T-cell (primary cell): Measurements from ENCODE around the gene DYSF. TPM values are rescaled to one million over a fixed set of nuclear protein-coding genes. Genes with fewer than 3 reads are reported as not detected.

Experiments
- ATAC-seq, 4 experiments: fragments of 200-7000 bp in 3 of 4; fragments of 150-1000 bp in 1 of 4; cut with Tn5 transposase; replicated peaks in 1 of 4; 1 replicate in 3 of 4; 2 replicates in 1 of 4; pipeline ENCODE4 v1.10.0; 2021; ENCODE audit warnings: moderate library complexity in 3 of 4, mild to moderate bottlenecking in 2 of 4, moderate number of reproducible peaks in 1 of 4
- CTCF ChIA-PET, 2 donors: fragments of 300-600 bp; sonication (Branson Sonifier 250); formaldehyde crosslinking; loops; one replicate each; lab custom pipeline; 2022; ENCODE audit warnings: antibody characterized with exemption in 2 of 2; lab: Charles Lee
- POLR2A ChIA-PET, 2 donors: fragments of 300-600 bp; sonication (Branson Sonifier 250); formaldehyde crosslinking; loops; one replicate each; lab custom pipeline; 2022; ENCODE audit warnings: antibody characterized with exemption in 2 of 2; lab: Charles Lee
- DNase-seq, 35 experiments: peaks; one replicate each; pipeline versions ENCODE4 v3.0.0 to v3.0.0-alpha.2; 2013 to 2023
- H3K27ac ChIP-seq: one replicate; pipeline ENCODE4 v1.5.1; 2013; ENCODE audit warnings: low read length
- H3K27me3 ChIP-seq, 2 experiments: replicated peaks in 1 of 2; 1 replicate in 1 of 2; 2 replicates in 1 of 2; pipeline versions ENCODE4 v1.6.1 to v1.7.0; 2013; ENCODE audit warnings: low read length in 1 of 2, mixed read lengths in 1 of 2; ENCODE audit not compliant: control insufficient read depth in 2 of 2, insufficient read depth in 2 of 2; ENCODE audit errors: extremely low read depth in 1 of 2
- H3K36me3 ChIP-seq, 2 donors: 1 replicate in 1 of 2; 2 replicates in 1 of 2; pipeline versions ENCODE4 v1.6.1 to v1.7.0; 2013; ENCODE audit warnings: low read length in 1 of 2; ENCODE audit not compliant: control insufficient read depth in 2 of 2, insufficient read depth in 1 of 2; ENCODE audit errors: extremely low read depth in 1 of 2
- H3K4me1 ChIP-seq, 2 experiments: 1 replicate in 1 of 2; 2 replicates in 1 of 2; pipeline versions ENCODE4 v1.6.1 to v1.7.0; 2013; ENCODE audit warnings: low read length in 2 of 2, mixed read lengths in 1 of 2; ENCODE audit not compliant: insufficient read depth in 2 of 2, control insufficient read depth in 1 of 2; ENCODE audit errors: extremely low read depth in 1 of 2
- H3K4me3 ChIP-seq, 2 donors: 1 replicate in 1 of 2; 2 replicates in 1 of 2; pipeline versions ENCODE4 v1.5.1 to v1.7.0; 2013; ENCODE audit warnings: mild to moderate bottlenecking in 2 of 2, low read length in 1 of 2, moderate library complexity in 1 of 2; ENCODE audit not compliant: control insufficient read depth in 1 of 2; ENCODE audit errors: extremely low read depth in 1 of 2
- H3K9me3 ChIP-seq: 2 replicates; pipeline ENCODE4 v1.7.0; 2013
- H3K27ac Mint-ChIP-seq, 2 donors: one replicate each; pipeline ENCODE4 v1.8.0; 2020 to 2021; ENCODE audit warnings: mild to moderate bottlenecking in 2 of 2, mixed read lengths in 2 of 2
- H3K27me3 Mint-ChIP-seq, 2 donors: one replicate each; pipeline ENCODE4 v1.8.0; 2021 to 2022; ENCODE audit warnings: mixed read lengths in 2 of 2
- H3K36me3 Mint-ChIP-seq: one replicate; pipeline ENCODE4 v1.8.0; 2021; ENCODE audit warnings: mixed read lengths
- H3K4me1 Mint-ChIP-seq, 3 donors: one replicate each; pipeline ENCODE4 v1.8.0; 2020 to 2022; ENCODE audit warnings: mixed read lengths in 3 of 3, mild to moderate bottlenecking in 1 of 3
- H3K4me3 Mint-ChIP-seq, 3 donors: one replicate each; pipeline ENCODE4 v1.8.0; 2020 to 2022; ENCODE audit warnings: mild to moderate bottlenecking in 3 of 3, mixed read lengths in 3 of 3, moderate library complexity in 3 of 3
- H3K9me3 Mint-ChIP-seq, 3 donors: one replicate each; pipeline ENCODE4 v1.8.0; 2020 to 2022; ENCODE audit warnings: mixed read lengths in 3 of 3
- WGBS: methylation state at CpG from one replicate; pipeline ENCODE4 v1.1.5; 2013; ENCODE audit warnings: missing lambda C conversion rate; ENCODE audit not compliant: insufficient coverage; 5-methylcytosine and 5-hydroxymethylcytosine counted together
- total RNA-seq, 35 experiments: library from RNA in 6 of 35; stranded (reverse) in 6 of 35; fragments of 120-200 nt in 1 of 35; gene quantifications; one replicate each; pipeline versions ENCODE4 v1.2.1 to v1.2.4 and lab custom pipeline; 2013 to 2026

The DYSF gene
- total RNA-seq, 5 donors from 2014 or later (not counting 1 experiment from before 2014, with no cell fraction given), result 0.56 to 3.4 (median 1.9) TPM

- no peak overlapping the region for H3K4me3 ChIP-seq
- no peak overlapping the region for H3K27ac Mint-ChIP-seq
- H3K4me1 Mint-ChIP-seq, result peaks cover 22 to 29% (median 24%) of the 10 kb centered on the region in 3 donors
- 69% methylated on average over 5 of the region's 8 CpGs for WGBS
- DNase-seq (no peak), ATAC-seq (no peak)
- peaks cover 4 to 43% of the 10 kb centered on the region in 2 experiments for H3K27me3 ChIP-seq
- CTCF ChIA-PET, result no interaction called here
- no peaks in the 10 kb centered on the region for H3K36me3 ChIP-seq
- no peaks in the 10 kb centered on the region for H3K9me3 ChIP-seq
- POLR2A ChIA-PET, result no interaction called here
- H3K4me1 ChIP-seq, result peaks cover 3 to 35% of the 10 kb centered on the region in 2 experiments
- no peaks in the 10 kb centered on the region for H3K36me3 Mint-ChIP-seq
- H3K27ac ChIP-seq, result no peak overlapping the region
- H3K9me3 Mint-ChIP-seq, result no peaks in the 10 kb centered on the region
- peak overlapping the region in 1 of 3 donors; percentile 73 for H3K4me3 Mint-ChIP-seq
- peaks cover 39 to 50% of the 10 kb centered on the region in 2 donors for H3K27me3 Mint-ChIP-seq
These were observed 1.8 kb downstream of the DYSF start for GRCh38 chr2:71455011-71455740.

GRCh38 chr2:71455741-71456569 lies 2.6 kb downstream of the DYSF start:
- no peak for DNase-seq
- Histone ChIP-seq H3K27ac (no peak overlapping the region), H3K4me3 (no peak overlapping the region), H3K9me3 (no peaks in the 10 kb centered on the region), H3K27me3 (peaks cover 4 to 43% of the 10 kb centered on the region in 2 experiments), H3K36me3 (no peaks in the 10 kb centered on the region), H3K4me1 (peaks cover 3 to 33% of the 10 kb centered on the region in 2 experiments)
- ChIA-PET CTCF (interaction anchor here in 1 of 2 donors (0.6 kb wide), 1 partner anchor 57 kb away, joined by 4 read pairs; no protein-coding TSS in a partner anchor), POLR2A (no interaction called here)
- Mint-ChIP-seq H3K27ac (peak overlapping the region in 1 of 2 donors; percentile 44), H3K27me3 (peaks cover 38 to 50% of the 10 kb centered on the region in 2 donors), H3K4me1 (peaks cover 22 to 29% (median 24%) of the 10 kb centered on the region in 3 donors), H3K36me3 (no peaks in the 10 kb centered on the region), H3K9me3 (no peaks in the 10 kb centered on the region), H3K4me3 (peak overlapping the region in 1 of 3 donors; percentile 35)
- ATAC-seq, result no peak
- WGBS, result 68% methylated on average over 4 of the region's 6 CpGs

GRCh38 chr2:71456617-71457016 lies 3.3 kb downstream of the DYSF start:
- Mint-ChIP-seq H3K4me1 (peaks cover 22 to 25% (median 24%) of the 10 kb centered on the region in 3 donors), H3K27me3 (peaks cover 34 to 52% of the 10 kb centered on the region in 2 donors), H3K27ac (no peak overlapping the region), H3K36me3 (no peaks in the 10 kb centered on the region), H3K9me3 (no peaks in the 10 kb centered on the region), H3K4me3 (no peak overlapping the region)
- H3K27me3 ChIP-seq, result peaks cover 4 to 47% of the 10 kb centered on the region in 2 experiments
- ChIA-PET POLR2A (no interaction called here), CTCF (interaction anchor here in 1 of 2 donors (0.6 kb wide), 1 partner anchor 56 kb away, joined by 4 read pairs; no protein-coding TSS in a partner anchor)
- H3K4me3 ChIP-seq, result no peak overlapping the region
- no peak overlapping the region for H3K27ac ChIP-seq
- ATAC-seq, result no peak
- no peaks in the 10 kb centered on the region for H3K36me3 ChIP-seq
- no peak for DNase-seq
- 50% methylated on average over 1 of the region's 1 CpG for WGBS
- no peaks in the 10 kb centered on the region for H3K9me3 ChIP-seq
- H3K4me1 ChIP-seq, result peaks cover 3 to 33% of the 10 kb centered on the region in 2 experiments

GRCh38 chr2:71457123-71457915 lies 4.0 kb downstream of the DYSF start:
- 83% methylated on average over 8 of the region's 9 CpGs for WGBS
- Histone ChIP-seq H3K4me3 (no peak overlapping the region), H3K9me3 (no peaks in the 10 kb centered on the region), H3K27ac (no peak overlapping the region), H3K27me3 (peaks cover 4 to 54% of the 10 kb centered on the region in 2 experiments), H3K4me1 (peaks cover 3 to 31% of the 10 kb centered on the region in 2 experiments), H3K36me3 (no peaks in the 10 kb centered on the region)
- Mint-ChIP-seq H3K9me3 (no peaks in the 10 kb centered on the region), H3K27me3 (peaks cover 31 to 47% of the 10 kb centered on the region in 2 donors), H3K27ac (no peak overlapping the region), H3K4me3 (no peak overlapping the region), H3K4me1 (peaks cover 20 to 23% (median 22%) of the 10 kb centered on the region in 3 donors), H3K36me3 (no peaks in the 10 kb centered on the region)
- DNase-seq (no peak), ATAC-seq (no peak)
- ChIA-PET CTCF (interaction anchor here (0.6 kb wide), 2 partner anchors 55 to 105 kb away, joined by 4 read pairs; no protein-coding TSS in a partner anchor), POLR2A (no interaction called here)

GRCh38 chr2:71457923-71458322 lies 4.6 kb downstream of the DYSF start:
- no peak overlapping the region for H3K27ac Mint-ChIP-seq
- ChIA-PET CTCF (no interaction called here), POLR2A (no interaction called here)
- H3K4me3 Mint-ChIP-seq, result no peak overlapping the region
- H3K9me3 Mint-ChIP-seq, result no peaks in the 10 kb centered on the region
- Histone ChIP-seq H3K36me3 (no peaks in the 10 kb centered on the region), H3K27ac (no peak overlapping the region), H3K4me1 (peaks cover 3 to 27% of the 10 kb centered on the region in 2 experiments), H3K27me3 (peaks cover 4 to 56% of the 10 kb centered on the region in 2 experiments), H3K4me3 (no peak overlapping the region), H3K9me3 (no peaks in the 10 kb centered on the region)
- 84% methylated on average over 4 of the region's 4 CpGs for WGBS
- peaks cover 28 to 43% of the 10 kb centered on the region in 2 donors for H3K27me3 Mint-ChIP-seq
- ATAC-seq (no peak), DNase-seq (no peak)
- no peaks in the 10 kb centered on the region for H3K36me3 Mint-ChIP-seq
- peaks cover 15 to 17% (median 16%) of the 10 kb centered on the region in 3 donors for H3K4me1 Mint-ChIP-seq
